ENCODE measurements around the gene BUB1.
"Not testable (repeated sequence)": the region's sequence is repeated elsewhere in the genome, so short reads cannot be mapped to it uniquely, and the experiment has no call there.

The BUB1 gene

DNA sequence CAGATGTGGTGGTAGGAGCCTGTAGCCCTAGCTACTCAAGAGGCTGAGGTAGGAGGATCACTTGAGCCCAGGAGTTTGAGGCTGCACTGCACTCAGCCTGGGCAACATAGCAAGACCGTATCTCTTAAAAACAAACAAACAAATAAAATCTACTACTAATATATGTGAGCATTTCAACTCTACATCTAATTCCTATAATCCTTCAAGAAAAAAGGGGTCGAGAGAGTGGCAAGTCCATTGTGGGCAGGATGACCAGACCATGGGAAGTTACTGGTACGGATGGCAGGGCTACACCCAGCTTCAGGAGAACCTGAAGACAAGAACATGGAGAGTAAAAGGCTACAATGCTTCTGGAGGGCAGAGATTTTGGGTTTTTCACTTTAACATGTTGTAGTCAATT, 24.0 kb downstream of the BUB1 start:
- DNase-seq: no peak

GRCh38 chr2:110650346-110650745, 27.5 kb downstream of the BUB1 start:
- DNase-seq: no peak

DNA sequence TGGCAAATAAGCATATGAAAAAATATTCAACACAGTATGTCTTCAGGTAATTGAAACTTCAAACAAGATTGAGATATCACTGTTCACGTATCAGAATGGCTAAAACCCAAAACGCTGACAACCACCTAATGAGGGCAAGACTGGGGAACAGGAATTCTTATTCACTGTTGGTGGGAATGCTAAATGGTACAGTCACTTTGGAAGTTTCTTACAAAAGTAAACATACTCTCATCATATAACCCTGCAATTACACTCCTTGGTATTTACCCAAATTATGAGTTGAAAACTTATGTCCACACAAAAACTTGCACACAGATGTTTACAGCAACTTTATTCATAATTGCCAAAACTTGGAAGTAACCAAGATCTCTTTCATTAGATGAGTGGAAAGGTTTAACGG, 30.1 kb downstream of the BUB1 start:
- no peak for DNase-seq

GRCh38 chr2:110645616-110646015, 32.2 kb downstream of the BUB1 start:
- no peak for DNase-seq

- DNase-seq: no peak
Observed at GRCh38 chr2:110644357-110644756, 33.5 kb downstream of the BUB1 start.

- DNase-seq: no peak
Observed at GRCh38 chr2:110642360-110642759, 35.5 kb downstream of the BUB1 start.

- no peak for DNase-seq
Observed at GRCh38 chr2:110639972-110640371, 37.9 kb downstream of the BUB1 start.

DNA sequence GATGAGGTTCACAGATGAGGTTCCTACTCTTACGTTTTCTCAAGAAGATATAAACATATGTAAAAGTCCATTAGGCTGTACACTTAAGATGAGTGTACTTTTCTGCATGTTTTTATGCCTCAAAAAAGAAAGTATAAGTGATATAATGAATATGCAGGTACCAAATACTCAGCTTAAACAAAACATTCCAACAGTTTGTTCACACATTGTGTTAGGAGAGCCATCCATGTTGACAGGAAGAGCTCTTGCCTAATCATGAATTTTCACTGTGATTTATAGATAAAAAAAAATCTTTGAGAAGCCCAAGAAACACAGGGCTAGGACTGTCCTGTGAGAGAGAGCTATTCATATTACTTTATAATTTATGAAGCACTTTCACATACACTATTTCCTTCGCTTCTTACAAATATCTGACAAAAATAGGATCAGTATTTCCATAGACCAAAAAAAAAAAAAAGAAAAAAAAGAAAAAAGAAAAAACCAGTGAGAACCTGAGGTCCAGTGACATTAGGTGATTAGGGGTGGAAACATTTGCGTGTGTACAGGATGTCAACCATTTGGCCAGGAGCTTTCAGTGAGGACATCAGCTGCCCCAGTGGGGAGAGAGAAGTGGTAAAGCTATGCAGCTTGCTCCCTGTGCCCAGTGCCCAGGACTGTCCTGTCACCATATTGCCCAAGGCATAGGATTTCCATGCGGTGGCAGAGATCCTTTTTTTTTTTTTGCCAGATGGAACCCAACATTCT, 38.7 kb downstream of the BUB1 start:
- no peak for DNase-seq

DNA sequence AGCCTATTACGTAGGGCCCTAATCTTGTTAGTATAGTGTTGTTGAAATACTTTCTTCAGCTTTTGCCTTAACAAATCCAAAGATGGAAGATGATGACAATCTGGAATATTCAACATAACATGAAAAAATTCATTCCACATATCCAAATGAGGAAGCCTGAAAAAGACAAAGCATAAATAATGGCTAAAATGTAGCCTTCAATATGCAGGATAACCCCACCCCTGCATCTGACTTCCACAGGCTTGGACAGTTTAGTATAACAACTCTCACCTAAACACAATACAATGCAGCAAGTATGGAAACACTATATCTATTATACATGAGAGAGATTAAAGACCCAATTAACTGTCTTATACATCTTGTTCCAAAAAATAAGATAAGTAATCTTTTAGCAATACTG, 39.9 kb downstream of the BUB1 start:
- DNase-seq: no peak

GRCh38 chr2:110637093-110637492, 40.8 kb downstream of the BUB1 start:
- DNase-seq: no peak

- not testable (repeated sequence) for DNase-seq
Observed at GRCh38 chr2:110635949-110636628, 41.8 kb downstream of the BUB1 start.

DNA sequence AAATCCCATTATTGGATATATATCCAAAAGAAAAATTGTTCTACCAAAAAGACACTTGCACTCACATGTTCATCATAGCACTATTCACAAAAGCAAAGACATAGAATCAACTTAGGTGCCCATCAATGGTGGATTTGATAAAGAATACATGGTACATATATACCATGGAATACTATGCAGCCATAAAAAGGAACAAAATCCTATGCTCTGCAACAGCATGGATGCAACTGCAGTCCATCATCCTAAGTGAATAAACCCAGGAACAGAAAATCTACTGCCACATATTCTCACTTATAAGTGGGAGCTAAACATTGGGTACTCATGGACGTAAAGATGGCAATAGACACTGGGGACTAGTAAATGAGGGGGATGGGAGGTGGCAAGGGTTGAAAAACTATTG, 50.5 kb downstream of the BUB1 start:
- not testable (repeated sequence) for DNase-seq

- not testable (repeated sequence) for DNase-seq
Observed at GRCh38 chr2:110619326-110619939, 58.4 kb downstream of the BUB1 start.

- not testable (repeated sequence) for DNase-seq
Observed at GRCh38 chr2:110613927-110614326, 63.9 kb downstream of the BUB1 start.

DNA sequence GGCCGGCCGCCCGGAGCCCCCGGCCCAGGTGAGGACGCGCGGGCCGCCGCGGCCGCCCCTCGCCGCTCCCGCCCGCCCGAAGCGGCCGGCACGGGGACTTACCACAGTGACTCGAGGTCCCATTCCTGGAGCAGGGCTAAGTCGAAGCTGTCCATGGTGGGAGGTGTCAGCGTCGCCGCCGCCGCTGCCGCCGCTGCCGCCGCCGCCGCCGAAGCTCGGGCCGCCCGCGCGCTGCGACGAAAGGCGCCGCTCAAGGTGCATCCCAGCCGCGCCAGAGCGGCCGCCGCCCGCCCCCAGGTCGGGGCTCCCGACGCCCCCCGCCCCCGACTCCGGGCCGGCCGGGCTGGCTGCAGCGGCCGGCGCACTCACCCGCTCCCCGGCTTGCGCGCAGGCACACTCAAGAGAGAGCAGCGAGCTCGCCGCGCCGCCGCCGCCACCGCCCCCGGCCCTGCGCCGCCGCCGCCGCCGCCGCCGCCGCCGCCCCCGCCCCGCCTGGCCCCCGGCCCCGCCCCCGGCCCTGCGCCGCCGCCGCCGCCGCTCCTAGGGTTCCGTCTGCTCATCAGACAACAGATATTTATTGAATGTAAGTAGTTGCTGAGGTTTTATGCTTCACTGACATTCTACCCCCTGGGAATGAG, 67.1 kb downstream of the BUB1 start:
- not testable (repeated sequence) for DNase-seq

- not testable (repeated sequence) for DNase-seq
Observed at GRCh38 chr2:110609843-110610612, 67.8 kb downstream of the BUB1 start.

DNA sequence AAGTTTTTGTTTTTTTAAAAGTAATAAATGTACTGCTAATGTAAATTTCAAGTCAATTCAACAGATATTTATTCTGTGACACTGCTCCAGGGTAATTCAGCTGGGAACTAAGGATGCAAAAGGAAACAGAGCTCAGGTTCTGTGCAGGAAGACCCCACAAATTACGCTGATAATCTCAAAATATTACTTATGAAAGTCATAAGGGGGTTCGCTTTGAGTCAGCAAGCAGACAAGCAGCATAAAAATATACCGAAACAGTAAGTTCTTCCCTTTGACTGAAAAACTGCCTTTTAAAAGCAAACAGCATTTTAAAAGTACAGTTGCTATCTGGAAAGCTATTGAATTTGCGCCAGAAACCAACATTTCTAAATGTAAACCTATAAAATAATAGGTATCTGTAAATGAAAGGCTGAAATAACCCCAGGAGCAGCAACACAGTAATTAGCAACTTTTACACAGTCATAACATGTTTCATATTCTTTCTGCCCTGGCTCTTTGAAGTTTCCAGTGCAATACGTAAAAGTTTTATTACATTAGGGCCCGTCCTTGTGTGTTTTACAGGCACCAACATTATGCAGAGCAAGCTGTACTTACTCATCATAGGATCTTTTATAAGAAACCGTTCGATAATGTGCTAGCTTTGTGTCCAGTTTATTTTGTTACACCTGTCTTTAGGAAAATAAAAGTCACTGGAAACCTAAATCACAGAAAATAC, 68.9 kb downstream of the BUB1 start:
- not testable (repeated sequence) for DNase-seq

DNA sequence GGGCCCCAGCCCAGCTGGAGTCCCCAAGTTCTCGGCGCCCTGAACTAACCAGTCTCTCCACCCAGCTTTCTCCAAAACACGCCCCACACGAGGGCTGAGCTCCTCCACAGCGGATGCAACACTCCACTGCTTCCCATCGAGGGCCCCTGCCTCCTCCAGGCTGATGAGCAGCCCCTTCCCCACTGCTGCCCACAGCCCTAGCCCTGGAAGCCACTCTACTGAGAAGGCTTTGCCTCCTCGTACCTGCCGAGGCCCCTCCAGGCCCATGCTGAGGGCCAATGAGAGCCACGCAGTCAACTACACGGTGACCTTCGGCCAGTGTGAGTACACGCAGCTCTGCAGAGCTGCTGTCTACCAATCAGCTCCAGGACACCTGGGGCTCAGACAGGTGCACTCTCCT, 72.8 kb downstream of the BUB1 start:
- not testable (repeated sequence) for DNase-seq

DNA sequence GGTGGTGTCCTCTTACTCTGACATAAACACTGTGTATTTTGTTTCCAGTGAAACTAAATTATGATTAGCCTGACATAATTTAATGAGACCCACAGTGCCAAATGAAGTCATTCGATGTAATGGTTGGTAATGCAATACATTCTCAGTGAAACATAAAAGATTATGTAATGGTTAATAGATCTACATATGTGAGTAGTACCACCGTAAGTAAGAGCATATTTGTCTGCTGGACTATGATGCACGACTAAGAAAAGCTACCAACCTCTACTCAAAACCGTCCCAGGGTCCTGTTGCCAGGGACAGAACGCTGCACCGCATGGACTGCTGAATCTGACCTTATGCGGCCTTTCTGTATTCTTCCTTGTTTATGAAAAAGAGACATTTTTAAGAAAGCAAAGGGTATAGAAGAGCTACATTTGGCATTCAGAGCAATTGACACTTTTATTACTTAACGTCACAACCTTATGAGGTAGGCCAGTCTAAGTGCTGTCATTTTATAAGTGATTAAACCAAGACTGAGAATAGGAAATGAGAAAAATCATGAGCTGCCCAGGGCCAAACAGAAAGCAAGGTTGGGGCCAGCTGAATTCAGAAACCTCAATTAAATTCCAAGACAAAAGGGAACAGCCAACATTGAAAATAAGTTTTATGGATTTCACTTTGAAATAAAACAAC, 73.8 kb downstream of the BUB1 start:
- not testable (repeated sequence) for DNase-seq

- DNase-seq: not testable (repeated sequence)
Observed at GRCh38 chr2:110602139-110602538, 75.7 kb downstream of the BUB1 start.

GRCh38 chr2:110591973-110592372, 85.9 kb downstream of the BUB1 start:
- DNase-seq: not testable (repeated sequence)

Data from activated CD8-positive, alpha-beta memory T cell treated with anti-CD3 and anti-CD28 coated beads, Interleukin-2, amount 50 U/mL, for 48 hours (primary cell).